GM21447 (cell line): ENCODE results near the gene GUK1.
"Not testable (repeated sequence)": the region's sequence is repeated elsewhere in the genome, so short reads cannot be mapped to it uniquely, and the experiment has no call there.

Experiments used
- ATAC-seq: cut with Tn5 transposase; IDR thresholded peaks from one replicate; pipeline ENCODE4 v1.9.1; 2021; ENCODE audit not compliant: unreplicated experiment

Gene GUK1

GRCh38 chr1:228175316-228176023 is 35.4 kb downstream of the GUK1 start:
- ATAC-seq, result no peak

- ATAC-seq, result no peak
Measured at GRCh38 chr1:228176024-228176395, 35.9 kb downstream of the GUK1 start.

- ATAC-seq, result no peak
Measured at GRCh38 chr1:228176461-228177182, 36.5 kb downstream of the GUK1 start.

- no peak for ATAC-seq
Measured at GRCh38 chr1:228177183-228177475, 37.0 kb downstream of the GUK1 start.

GRCh38 chr1:228177721-228178710 is 37.9 kb downstream of the GUK1 start:
- ATAC-seq, result no peak

- no peak for ATAC-seq
Measured at GRCh38 chr1:228178737-228179684, 38.9 kb downstream of the GUK1 start.

GRCh38 chr1:228180271-228180958 is 40.3 kb downstream of the GUK1 start:
- ATAC-seq, result no peak

- no peak for ATAC-seq
Measured at GRCh38 chr1:228180959-228181644, 41.0 kb downstream of the GUK1 start.

GRCh38 chr1:228181645-228182034 is 41.6 kb downstream of the GUK1 start:
- ATAC-seq, result no peak

- ATAC-seq, result no peak
Measured at GRCh38 chr1:228182296-228183030, 42.4 kb downstream of the GUK1 start.

GRCh38 chr1:228184152-228184551 is 44.1 kb downstream of the GUK1 start:
- ATAC-seq, result no peak

GRCh38 chr1:228185641-228185965 is 45.5 kb downstream of the GUK1 start:
- ATAC-seq, result no peak

GRCh38 chr1:228188249-228188648 is 48.2 kb downstream of the GUK1 start:
- not testable (repeated sequence) for ATAC-seq

GRCh38 chr1:228190182-228190581 is 50.1 kb downstream of the GUK1 start:
- ATAC-seq, result no peak

GRCh38 chr1:228190778-228191177 is 50.7 kb downstream of the GUK1 start:
- ATAC-seq, result no peak

GRCh38 chr1:228194436-228194835 is 54.4 kb downstream of the GUK1 start:
- ATAC-seq, result no peak

- no peak for ATAC-seq
Measured at GRCh38 chr1:228194921-228195812, 55.1 kb downstream of the GUK1 start.
